Activated CD8-positive, alpha-beta T cell treated with anti-CD3 and anti-CD28 coated beads for 36 hours (primary cell): Measurements from ENCODE around the gene OLFM2. TPM values are rescaled to one million over a fixed set of nuclear protein-coding genes. Genes with fewer than 3 reads are reported as not detected.

ENCODE experiments used
- ATAC-seq: fragments of 200-7000 bp; cut with Tn5 transposase; one replicate; pipeline ENCODE4 v1.10.0; 2021; ENCODE audit warnings: mild to moderate bottlenecking, moderate library complexity
- CTCF ChIA-PET: fragments of 350-600 bp; sonication (Branson Sonifier 250); formaldehyde crosslinking; loops from one replicate; lab custom pipeline; 2021; ENCODE audit warnings: antibody characterized with exemption; lab: Charles Lee
- POLR2A ChIA-PET: fragments of 350-600 bp; sonication (Branson Sonifier 250); formaldehyde crosslinking; loops from one replicate; lab custom pipeline; 2021; ENCODE audit warnings: antibody characterized with exemption; lab: Charles Lee
- DNase-seq: peaks from one replicate; pipeline ENCODE4 v3.0.0-alpha.2; 2020
- H3K27ac Mint-ChIP-seq: one replicate; pipeline ENCODE4 v1.8.0; 2021; ENCODE audit warnings: mild to moderate bottlenecking, mixed read lengths
- H3K27me3 Mint-ChIP-seq: one replicate; pipeline ENCODE4 v1.8.0; 2021; ENCODE audit warnings: mixed read lengths
- H3K36me3 Mint-ChIP-seq: one replicate; pipeline ENCODE4 v1.8.0; 2021; ENCODE audit warnings: low read depth, mixed read lengths
- H3K4me1 Mint-ChIP-seq: one replicate; pipeline ENCODE4 v1.8.0; 2021; ENCODE audit warnings: low read depth, mixed read lengths
- H3K4me3 Mint-ChIP-seq: one replicate; pipeline ENCODE4 v1.8.0; 2021; ENCODE audit warnings: mild to moderate bottlenecking, moderate library complexity, mixed read lengths
- H3K9me3 Mint-ChIP-seq: one replicate; pipeline ENCODE4 v1.8.0; 2021; ENCODE audit warnings: mixed read lengths
- CTCF ChIP-seq: fragments of 200-600 bp; IDR thresholded peaks from one replicate; pipeline ENCODE4 v1.8.0; 2022; ENCODE audit warnings: antibody characterized with exemption, mild to moderate bottlenecking
- intact Hi-C: fragments of 100-400 bp; cut with micrococcal nuclease; formaldehyde crosslinking; loops from one replicate; pipeline ENCODE4 v1.10.0; 2022
- total RNA-seq, 2 experiments: library from RNA; stranded (reverse); gene quantifications; one replicate each; pipeline ENCODE4 v1.2.3, GENCODE V29; 2021

OLFM2 gene
- total RNA-seq, 2 experiments from 2014 or later = 2.7 to 3.2 TPM

- Mint-ChIP-seq H3K9me3 (no peaks in the 10 kb centered on the region), H3K4me3 (peak overlapping the region; percentile 74), H3K27me3 (no peaks in the 10 kb centered on the region), H3K4me1 (peaks cover 73% of the 10 kb centered on the region), H3K36me3 (peaks cover 6% of the 10 kb centered on the region), H3K27ac (peak overlapping the region; percentile 96)
- ChIA-PET CTCF (interaction anchor here (1.1 to 1.5 kb wide), 3 partner anchors 17 to 170 kb away, joined by 4 to 5 read pairs (median 4); no protein-coding TSS in a partner anchor), POLR2A (interaction anchor here (0.7 to 1.5 kb wide), 5 partner anchors 10 to 445 kb away, joined by 3 to 5 read pairs (median 3); no protein-coding TSS in a partner anchor)
- DNase-seq (peak; percentile 24), ATAC-seq (peak; percentile 76)
- no peak for TF ChIP-seq CTCF
- intact Hi-C loops = no loop called here
Measured at GRCh38 chr19:9857920-9858746, 78.2 kb downstream of the OLFM2 start.

GRCh38 chr19:9857076-9857721 is 79.1 kb downstream of the OLFM2 start:
- H3K27me3 Mint-ChIP-seq = no peaks in the 10 kb centered on the region
- POLR2A ChIA-PET = interaction anchor here (0.9 to 1.5 kb wide), 3 partner anchors 17 to 446 kb away, joined by 3 to 5 read pairs (median 3); no protein-coding TSS in a partner anchor
- ATAC-seq = no peak
- H3K36me3 Mint-ChIP-seq = peaks cover 6% of the 10 kb centered on the region
- no peaks in the 10 kb centered on the region for H3K9me3 Mint-ChIP-seq
- peak overlapping the region; percentile 96 for H3K27ac Mint-ChIP-seq
- CTCF ChIA-PET = interaction anchor here (0.9 to 1.5 kb wide), 3 partner anchors 10 to 171 kb away, joined by 3 to 4 read pairs (median 4); no protein-coding TSS in a partner anchor
- H3K4me3 Mint-ChIP-seq = peak overlapping the region; percentile 74
- no peak for TF ChIP-seq CTCF
- peaks cover 65% of the 10 kb centered on the region for H3K4me1 Mint-ChIP-seq
- intact Hi-C loops = no loop called here
- DNase-seq = peak; percentile 38

- DNase-seq = no peak
- Mint-ChIP-seq H3K27ac (peak overlapping the region; percentile 77), H3K9me3 (no peaks in the 10 kb centered on the region), H3K36me3 (peaks cover 6% of the 10 kb centered on the region), H3K4me3 (no peak overlapping the region), H3K4me1 (peaks cover 59% of the 10 kb centered on the region), H3K27me3 (no peaks in the 10 kb centered on the region)
- CTCF ChIA-PET = interaction anchor here (0.9 to 1.5 kb wide), 3 partner anchors 9 to 171 kb away, joined by 3 to 4 read pairs (median 4); no protein-coding TSS in a partner anchor
- TF ChIP-seq CTCF = no peak
- intact Hi-C loops = no loop called here
- no peak for ATAC-seq
- POLR2A ChIA-PET = no interaction called here
Measured at GRCh38 chr19:9856609-9857008, 79.7 kb downstream of the OLFM2 start.

- ATAC-seq (no peak), DNase-seq (no peak)
- H3K4me1 Mint-ChIP-seq = peaks cover 39% of the 10 kb centered on the region
- H3K27ac Mint-ChIP-seq = no peak overlapping the region
- CTCF ChIA-PET = no interaction called here
- POLR2A ChIA-PET = no interaction called here
- intact Hi-C loops = no loop called here
- no peak for TF ChIP-seq CTCF
- H3K9me3 Mint-ChIP-seq = no peaks in the 10 kb centered on the region
- H3K36me3 Mint-ChIP-seq = peaks cover 6% of the 10 kb centered on the region
- no peaks in the 10 kb centered on the region for H3K27me3 Mint-ChIP-seq
- no peak overlapping the region for H3K4me3 Mint-ChIP-seq
Measured at GRCh38 chr19:9854282-9854846, 82.0 kb downstream of the OLFM2 start.
